Endodermal cell (in vitro differentiated cells): ENCODE data around the gene ZNF775. TPM values are rescaled to one million over a fixed set of nuclear protein-coding genes. Genes with fewer than 3 reads are reported as not detected.

Source experiments
- DNase-seq: peaks from one replicate; pipeline ENCODE4 v3.0.0-alpha.2; 2017
- H3K27ac ChIP-seq: 2 replicates; pipeline ENCODE4 v1.5.1; 2013; ENCODE audit warnings: mild to moderate bottlenecking, low read depth, low read length, moderate library complexity
- H3K27me3 ChIP-seq: 2 replicates; pipeline ENCODE4 v1.6.1; 2013; ENCODE audit warnings: mild to moderate bottlenecking, low read length, moderate library complexity; ENCODE audit not compliant: insufficient read depth, control insufficient read depth, poor library complexity, severe bottlenecking
- H3K36me3 ChIP-seq: 2 replicates; pipeline ENCODE4 v1.7.0; 2013; ENCODE audit warnings: mild to moderate bottlenecking, low read length, moderate library complexity; ENCODE audit not compliant: control insufficient read depth, insufficient read depth
- H3K4me1 ChIP-seq: one replicate; pipeline ENCODE4 v1.7.0; 2013; ENCODE audit warnings: low read length; ENCODE audit not compliant: control insufficient read depth, insufficient read depth
- H3K4me3 ChIP-seq: 2 replicates; pipeline ENCODE4 v1.5.1; 2013; ENCODE audit warnings: mild to moderate bottlenecking, low read length, moderate library complexity
- H3K9ac ChIP-seq: 2 replicates; pipeline ENCODE4 v1.6.1; 2013; ENCODE audit warnings: mild to moderate bottlenecking, low read length, moderate library complexity; ENCODE audit not compliant: poor library complexity, severe bottlenecking; ENCODE audit errors: extremely low read depth
- H3K9me3 ChIP-seq: 2 replicates; pipeline ENCODE4 v1.6.1; 2013; ENCODE audit warnings: mild to moderate bottlenecking, low read length, moderate library complexity; ENCODE audit not compliant: control insufficient read depth
- H3K27ac Mint-ChIP-seq: 2 replicates; pipeline ENCODE4 v1.8.0; 2020; ENCODE audit warnings: mixed read lengths
- H3K27me3 Mint-ChIP-seq: 2 replicates; pipeline ENCODE4 v1.8.0; 2021; ENCODE audit warnings: mild to moderate bottlenecking, mixed read lengths; ENCODE audit not compliant: insufficient read depth
- H3K36me3 Mint-ChIP-seq: 2 replicates; pipeline ENCODE4 v1.8.0; 2020; ENCODE audit warnings: low read depth, mixed read lengths
- H3K4me1 Mint-ChIP-seq: 2 replicates; pipeline ENCODE4 v1.8.0; 2020; ENCODE audit warnings: mixed read lengths
- H3K4me3 Mint-ChIP-seq: 2 replicates; pipeline ENCODE4 v1.8.0; 2020; ENCODE audit warnings: mild to moderate bottlenecking, moderate library complexity, mixed read lengths
- H3K9me3 Mint-ChIP-seq: 2 replicates; pipeline ENCODE4 v1.8.0; 2020; ENCODE audit warnings: mild to moderate bottlenecking, mixed read lengths
- WGBS, 2 experiments: methylation state at CpG; one replicate each; pipeline versions ENCODE4 v1.1.5 to v1.1.7; 2013; ENCODE audit warnings: missing lambda C conversion rate in 2 of 2, mixed read lengths in 1 of 2; ENCODE audit not compliant: insufficient coverage in 1 of 2, insufficient read length in 1 of 2; 5-methylcytosine and 5-hydroxymethylcytosine counted together
- total RNA-seq, 2 donors: library from RNA; stranded (reverse); fragmentation: NEBNext Ultra II Directional in 1 of 2; extraction: Animal tissue kit (Norgen Biotek cat#: 25700) in 1 of 2; gene quantifications; 2 replicates in 1 of 2; 3 replicates in 1 of 2; pipeline ENCODE4 v1.2.1, GENCODE V29; 2021
- TF ChIP-seq, protein P1 (sequence below): fragments of 200-600 bp; sonication (generic); conservative IDR thresholded peaks from 2 replicates; pipeline ENCODE4 v1.5.0; 2021; ENCODE audit warnings: antibody characterized with exemption, mild to moderate bottlenecking

ZNF775 gene
- total RNA-seq, 2 donors from 2014 or later: 10.0 to 11.3 TPM

GRCh38 chr7:150382844-150383225 is 3.7 kb downstream of the ZNF775 start:
- DNase-seq: no peak
- no peaks in the 10 kb centered on the region for H3K9me3 Mint-ChIP-seq
- Histone ChIP-seq H3K4me1 (peaks cover 14% of the 10 kb centered on the region), H3K9ac (no peak overlapping the region), H3K4me3 (no peak overlapping the region), H3K27ac (peak overlapping the region; percentile 98), H3K9me3 (no peaks in the 10 kb centered on the region), H3K36me3 (no peaks in the 10 kb centered on the region), H3K27me3 (no peaks in the 10 kb centered on the region)
- peaks cover 48% of the 10 kb centered on the region for H3K4me1 Mint-ChIP-seq
- H3K27ac Mint-ChIP-seq: peak overlapping the region; percentile 55
- H3K4me3 Mint-ChIP-seq: no peak overlapping the region
- H3K27me3 Mint-ChIP-seq: no peaks in the 10 kb centered on the region
- 90% methylated on average over 4 of the region's 4 CpGs; no CpG with 5 or more reads in 1 of the 2 experiments for WGBS, 2 experiments
- TF ChIP-seq, protein P1, sequence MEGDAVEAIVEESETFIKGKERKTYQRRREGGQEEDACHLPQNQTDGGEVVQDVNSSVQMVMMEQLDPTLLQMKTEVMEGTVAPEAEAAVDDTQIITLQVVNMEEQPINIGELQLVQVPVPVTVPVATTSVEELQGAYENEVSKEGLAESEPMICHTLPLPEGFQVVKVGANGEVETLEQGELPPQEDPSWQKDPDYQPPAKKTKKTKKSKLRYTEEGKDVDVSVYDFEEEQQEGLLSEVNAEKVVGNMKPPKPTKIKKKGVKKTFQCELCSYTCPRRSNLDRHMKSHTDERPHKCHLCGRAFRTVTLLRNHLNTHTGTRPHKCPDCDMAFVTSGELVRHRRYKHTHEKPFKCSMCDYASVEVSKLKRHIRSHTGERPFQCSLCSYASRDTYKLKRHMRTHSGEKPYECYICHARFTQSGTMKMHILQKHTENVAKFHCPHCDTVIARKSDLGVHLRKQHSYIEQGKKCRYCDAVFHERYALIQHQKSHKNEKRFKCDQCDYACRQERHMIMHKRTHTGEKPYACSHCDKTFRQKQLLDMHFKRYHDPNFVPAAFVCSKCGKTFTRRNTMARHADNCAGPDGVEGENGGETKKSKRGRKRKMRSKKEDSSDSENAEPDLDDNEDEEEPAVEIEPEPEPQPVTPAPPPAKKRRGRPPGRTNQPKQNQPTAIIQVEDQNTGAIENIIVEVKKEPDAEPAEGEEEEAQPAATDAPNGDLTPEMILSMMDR: no peak
- peaks cover 15% of the 10 kb centered on the region for H3K36me3 Mint-ChIP-seq

DNA sequence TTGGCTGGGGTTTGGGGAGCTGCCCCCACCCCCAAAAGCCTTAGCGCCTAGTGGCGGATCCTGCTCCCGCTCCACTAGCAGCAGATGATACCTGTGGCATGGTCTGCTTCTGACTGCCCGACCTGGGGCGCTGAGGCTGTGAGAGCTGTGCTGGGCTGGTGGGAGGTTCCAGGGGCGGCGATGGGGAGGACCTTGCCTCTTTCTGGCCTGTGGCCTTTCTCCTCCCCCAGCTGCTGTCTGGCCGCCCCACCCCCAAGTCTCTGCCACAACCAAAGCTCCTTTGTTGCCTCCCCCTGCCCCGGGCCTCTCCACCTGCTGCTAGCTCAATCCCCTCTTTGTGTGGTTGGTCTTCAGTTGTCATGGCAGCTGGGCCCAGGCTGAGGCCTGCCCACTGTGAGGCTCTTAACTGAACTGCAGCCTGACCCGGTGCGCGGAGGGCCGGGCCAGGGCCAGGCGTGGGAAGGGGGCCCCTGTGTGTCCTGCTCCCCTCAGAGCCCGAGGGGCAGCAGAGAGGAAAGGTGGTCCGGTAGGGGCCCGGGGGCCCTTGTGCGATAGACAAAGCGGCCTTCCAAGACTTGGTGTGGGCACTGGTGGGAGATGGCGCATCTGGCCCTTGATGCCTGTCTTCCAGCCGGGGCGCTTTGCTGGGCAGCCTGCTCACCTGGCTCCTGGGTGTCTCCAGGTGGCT is 4.7 kb downstream of the ZNF775 start:
- peak; percentile 99 for DNase-seq
- peaks cover 14% of the 10 kb centered on the region for H3K4me1 ChIP-seq
- Mint-ChIP-seq H3K36me3 (peaks cover 15% of the 10 kb centered on the region), H3K9me3 (no peaks in the 10 kb centered on the region), H3K27me3 (no peaks in the 10 kb centered on the region), H3K4me3 (peak overlapping the region; percentile 21), H3K27ac (peak overlapping the region; percentile 82), H3K4me1 (peaks cover 48% of the 10 kb centered on the region)
- no peaks in the 10 kb centered on the region for H3K27me3 ChIP-seq
- 22 to 38% methylated on average over 8 to 22 of the region's 22 CpGs for WGBS, 2 experiments
- TF ChIP-seq, protein P1: no peak
- H3K27ac ChIP-seq: peak overlapping the region; percentile 98
- peak overlapping the region; percentile 57 for H3K9ac ChIP-seq
- peaks cover 5% of the 10 kb centered on the region for H3K36me3 ChIP-seq
- peak overlapping the region; percentile 56 for H3K4me3 ChIP-seq
- H3K9me3 ChIP-seq: no peaks in the 10 kb centered on the region

- Mint-ChIP-seq H3K9me3 (no peaks in the 10 kb centered on the region), H3K4me1 (peaks cover 47% of the 10 kb centered on the region), H3K27ac (peak overlapping the region; percentile 82), H3K4me3 (peak overlapping the region; percentile 21), H3K27me3 (no peaks in the 10 kb centered on the region), H3K36me3 (peaks cover 15% of the 10 kb centered on the region)
- Histone ChIP-seq H3K9ac (peak overlapping the region; percentile 57), H3K4me3 (peak overlapping the region; percentile 56), H3K4me1 (peaks cover 14% of the 10 kb centered on the region), H3K36me3 (peaks cover 6% of the 10 kb centered on the region), H3K27me3 (no peaks in the 10 kb centered on the region), H3K9me3 (no peaks in the 10 kb centered on the region), H3K27ac (peak overlapping the region; percentile 98)
- DNase-seq: peak; percentile 50
- TF ChIP-seq, protein P1: no peak
- WGBS, 2 experiments: 82 to 85% methylated on average over 9 to 15 of the region's 15 CpGs
Measured at GRCh38 chr7:150384406-150385301, 5.5 kb downstream of the ZNF775 start.
